HepG2 (cell line): ENCODE results near the gene ANKS4B. TPM values are rescaled to one million over a fixed set of nuclear protein-coding genes. Genes with fewer than 3 reads are reported as not detected.

Source experiments
- ARNT2 ChIP-seq: sonication (generic); formaldehyde crosslinking; IDR thresholded peaks from 2 replicates; pipeline ENCODE4 v1.8.0; 2022; ENCODE audit warnings: mild to moderate bottlenecking, low read depth, missing genetic modification reagents, moderate library complexity
- CTCF ChIP-seq: sonication (generic); formaldehyde crosslinking; IDR thresholded peaks from 2 replicates; pipeline ENCODE4 v1.5.0; 2020; ENCODE audit warnings: mild to moderate bottlenecking, missing genetic modification reagents, moderate library complexity
- GATAD2A ChIP-seq: IDR thresholded peaks from 2 replicates; pipeline ENCODE4 v1.6.1; 2016
- KLF6 ChIP-seq: IDR thresholded peaks from 2 replicates; pipeline ENCODE4 v1.8.0; 2016; ENCODE audit warnings: missing biosample characterization, missing genetic modification reagents
- MIER3 ChIP-seq: IDR thresholded peaks from 2 replicates; pipeline ENCODE4 v1.6.1; 2016; ENCODE audit warnings: missing compliant biosample characterization, borderline replicate concordance
- RARG ChIP-seq: sonication (generic); formaldehyde crosslinking; IDR thresholded peaks from 2 replicates; pipeline ENCODE4 v1.4.0; 2020; ENCODE audit warnings: low read depth, mild to moderate bottlenecking, missing genetic modification reagents
- REL ChIP-seq: sonication (generic); formaldehyde crosslinking; conservative IDR thresholded peaks from 2 replicates; pipeline ENCODE4 v1.8.0; 2022; ENCODE audit warnings: mild to moderate bottlenecking, missing genetic modification reagents, moderate library complexity
- SCMH1 ChIP-seq: sonication (generic); formaldehyde crosslinking; IDR thresholded peaks from 2 replicates; pipeline ENCODE4 v1.9.0; 2021; ENCODE audit warnings: missing genetic modification reagents, mild to moderate bottlenecking, borderline replicate concordance
- SIN3A ChIP-seq: IDR thresholded peaks from 2 replicates; pipeline ENCODE4 v1.6.1; 2011; ENCODE audit warnings: low read depth, mild to moderate bottlenecking, control low read depth, low read length, borderline replicate concordance
- SYNCRIP ChIP-seq: fragments of 200-400 bp; formaldehyde crosslinking; IDR thresholded peaks from 2 replicates; pipeline ENCODE4 v1.6.1; 2018; ENCODE audit warnings: mild to moderate bottlenecking, low read depth, low read length; ENCODE audit not compliant: insufficient read depth
- TCF12 ChIP-seq, 2 experiments: fragments of 450-650 bp in 1 of 2; sonication (generic) in 1 of 2; formaldehyde crosslinking in 1 of 2; IDR thresholded peaks; 2 replicates each; pipeline versions ENCODE4 v1.6.1 to v1.8.0; 2017 to 2022; ENCODE audit warnings: antibody characterized with exemption in 1 of 2, mild to moderate bottlenecking in 1 of 2, missing genetic modification reagents in 1 of 2, moderate library complexity in 1 of 2
- TOE1 ChIP-seq: sonication (generic); formaldehyde crosslinking; IDR thresholded peaks from 2 replicates; pipeline ENCODE4 v1.4.0; 2020; ENCODE audit warnings: mild to moderate bottlenecking, missing genetic modification reagents
- ZBTB1 ChIP-seq: sonication (generic); formaldehyde crosslinking; IDR thresholded peaks from 2 replicates; pipeline ENCODE4 v1.4.0; 2020; ENCODE audit warnings: missing genetic modification reagents, borderline replicate concordance
- ZNF234 ChIP-seq: sonication (generic); formaldehyde crosslinking; conservative IDR thresholded peaks from 2 replicates; pipeline ENCODE4 v1.5.1; 2020; ENCODE audit warnings: mild to moderate bottlenecking, missing genetic modification reagents
- ZNF407 ChIP-seq: sonication (generic); formaldehyde crosslinking; IDR thresholded peaks from one replicate; pipeline ENCODE4 v1.5.1; 2020; ENCODE audit warnings: mild to moderate bottlenecking, missing genetic modification reagents; ENCODE audit errors: not compliant biosample characterization
- ZNF672 ChIP-seq: sonication (generic); formaldehyde crosslinking; IDR thresholded peaks from 2 replicates; pipeline ENCODE4 v1.8.1; 2022; ENCODE audit warnings: missing genetic modification reagents
- ZNF776 ChIP-seq: sonication (generic); formaldehyde crosslinking; IDR thresholded peaks from 2 replicates; pipeline ENCODE4 v1.4.0; 2020; ENCODE audit warnings: mild to moderate bottlenecking, missing genetic modification reagents
- ZNF782 ChIP-seq: sonication (generic); formaldehyde crosslinking; IDR thresholded peaks from 2 replicates; pipeline ENCODE4 v1.4.0; 2020; ENCODE audit warnings: missing genetic modification reagents, mild to moderate bottlenecking, borderline replicate concordance
- polyA plus RNA-seq, 8 experiments: library from polyadenylated mRNA; depleted of rRNA in 3 of 8; stranded (reverse) in 7 of 8; unstranded in 1 of 8; fragments of >200 nt; fragmentation: Illumina TruSeq in 4 of 8; extraction: Trizol in 4 of 8; gene quantifications; 2 replicates each; pipeline versions ENCODE4 v1.2.1 to v1.2.3, GENCODE V29; 2011 to 2016; ENCODE audit warnings: low read depth in 4 of 8, missing spikeins in 1 of 8, mixed read lengths in 1 of 8; ENCODE audit not compliant: insufficient read depth in 1 of 8
- total RNA-seq, 5 experiments: library from RNA; depleted of rRNA; stranded (reverse); fragments of >200 nt; fragmentation: Illumina TruSeq; extraction: Trizol; gene quantifications; 2 replicates each; pipeline ENCODE4 v1.2.3, GENCODE V29; 2016; ENCODE audit warnings: low read depth in 1 of 5
- TF ChIP-seq, protein P1 (sequence below): sonication (generic); formaldehyde crosslinking; IDR thresholded peaks from 2 replicates; pipeline ENCODE4 v1.5.0; 2020; ENCODE audit warnings: missing genetic modification reagents

The ANKS4B gene
- total and polyA plus RNA-seq, 2 of the 13 experiments (the other 11 are each of a cell fraction or from before 2014, with no cell fraction given) = 6.5 to 30.0 TPM

- TF ChIP-seq CTCF = peak; percentile 72
- no peak; the same call in none of the 2 replicates for TF ChIP-seq MIER3 (CRISPR knock-in tag)
- TF ChIP-seq ZNF776 (CRISPR knock-in tag) = peak; percentile 99
- no peak; the same call in 1 of the 2 replicates for TF ChIP-seq REL (CRISPR knock-in tag)
- TF ChIP-seq ZNF407 (CRISPR knock-in tag) = peak; percentile 89
- TF ChIP-seq ZNF782 (CRISPR knock-in tag) = peak; percentile 99
- TF ChIP-seq, protein P1, sequence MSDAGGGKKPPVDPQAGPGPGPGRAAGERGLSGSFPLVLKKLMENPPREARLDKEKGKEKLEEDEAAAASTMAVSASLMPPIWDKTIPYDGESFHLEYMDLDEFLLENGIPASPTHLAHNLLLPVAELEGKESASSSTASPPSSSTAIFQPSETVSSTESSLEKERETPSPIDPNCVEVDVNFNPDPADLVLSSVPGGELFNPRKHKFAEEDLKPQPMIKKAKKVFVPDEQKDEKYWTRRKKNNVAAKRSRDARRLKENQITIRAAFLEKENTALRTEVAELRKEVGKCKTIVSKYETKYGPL (CRISPR knock-in tag) = 0 out of 2 replicates have a peak, but pooled peaks have one; percentile 34
- TF ChIP-seq SYNCRIP = no peak
- TF ChIP-seq TCF12 (IDR thresholded peaks at IDR 0.05) = no peak
- TF ChIP-seq TCF12 (CRISPR knock-in tag; IDR thresholded peaks at IDR 0.05) = no peak; the same call in none of the 2 replicates
- TF ChIP-seq SIN3A = peak; percentile 70
- TF ChIP-seq ZNF672 (CRISPR knock-in tag) = no peak
- peak; percentile 71 for TF ChIP-seq GATAD2A (CRISPR knock-in tag)
- peak; percentile 70; the same call in 1 of the 2 replicates for TF ChIP-seq KLF6
- TF ChIP-seq SCMH1 (CRISPR knock-in tag) = no peak
- TF ChIP-seq RARG (CRISPR knock-in tag) = no peak
- TF ChIP-seq ARNT2 (CRISPR knock-in tag) = peak; percentile 93
- peak; percentile 92; the same call in 1 of the 2 replicates for TF ChIP-seq ZNF234 (CRISPR knock-in tag)
- no peak for TF ChIP-seq ZBTB1 (CRISPR knock-in tag)
- no peak for TF ChIP-seq TOE1 (CRISPR knock-in tag)
Measured at GRCh38 chr16:21301168-21301894, 67.8 kb downstream of the ANKS4B start (continued).
